Spleen (tissue), 7 donors: ENCODE measurements around the gene GGTLC2.

Experiments
- CTCF ChIP-seq, 11 experiments: fragments of 200-600 bp in 7 of 11; fragments of 450-650 bp in 4 of 11; sonication (generic) in 4 of 11; IDR thresholded peaks in 8 of 11; conservative IDR thresholded peaks in 3 of 11; 1 replicate in 7 of 11; 2 replicates in 4 of 11; pipeline versions ENCODE4 v1.4.0 to v1.8.0; 2016 to 2021; ENCODE audit warnings: antibody characterized with exemption in 11 of 11, inconsistent platforms in 4 of 11, mild to moderate bottlenecking in 1 of 11
- POLR2A ChIP-seq, 3 donors: fragments of 450-650 bp; IDR thresholded peaks; one replicate each; pipeline ENCODE4 v1.5.1; 2017; ENCODE audit warnings: antibody characterized with exemption in 3 of 3, mild to moderate bottlenecking in 1 of 3
- POLR2AphosphoS5 ChIP-seq, 3 donors: sonication (generic); formaldehyde crosslinking; IDR thresholded peaks; one replicate each; pipeline ENCODE4 v1.5.1; 2017; ENCODE audit warnings: antibody characterized with exemption in 3 of 3
- donor health status: DM: no; HTN: no; CAD: no; lungs with moderate emphysema.
- donor health status: DM: no; HTN: no; CAD: no.
- donor health status: DM: no; HTN: no; CAD: no.

GRCh38 chr22:22663861-22664800, 19.7 kb downstream of the GGTLC2 start:
- TF ChIP-seq CTCF (IDR thresholded peaks at IDR 0.05 in 8 of 11, conservative IDR thresholded peaks at IDR 0.05 in 3 of 11) (no peak), POLR2AphosphoS5 (IDR thresholded peaks at IDR 0.05) (no peak), POLR2A (IDR thresholded peaks at IDR 0.05) (no peak)
